Common myeloid progenitor, CD34-positive (primary cell): Measurements from ENCODE around the gene PFAS. TPM values are rescaled to one million over a fixed set of nuclear protein-coding genes. Genes with fewer than 3 reads are reported as not detected.

Experiments used
- CTCF ChIA-PET: fragments of 350-600 bp; sonication (Branson Sonifier 250); formaldehyde crosslinking; loops from one replicate; lab custom pipeline; 2021; ENCODE audit warnings: antibody characterized with exemption; lab: Charles Lee
- POLR2A ChIA-PET: fragments of 350-600 bp; sonication (Branson Sonifier 250); formaldehyde crosslinking; loops from one replicate; lab custom pipeline; 2021; ENCODE audit warnings: antibody characterized with exemption; lab: Charles Lee
- DNase-seq, 3 donors: peaks; one replicate each; pipeline versions ENCODE4 v3.0.0 to v3.0.0-alpha.2; 2013
- H3K27ac ChIP-seq, 2 experiments: 1 replicate in 1 of 2; 2 replicates in 1 of 2; pipeline ENCODE4 v1.7.0; 2013; ENCODE audit warnings: inconsistent platforms in 2 of 2, low read length in 2 of 2, mild to moderate bottlenecking in 2 of 2, low read depth in 1 of 2, moderate library complexity in 1 of 2; ENCODE audit not compliant: severe bottlenecking in 2 of 2, insufficient read depth in 1 of 2, poor library complexity in 1 of 2
- H3K27me3 ChIP-seq, 5 experiments: replicated peaks in 2 of 5; 1 replicate in 3 of 5; 2 replicates in 2 of 5; pipeline versions ENCODE4 v1.6.1 to v1.7.0; 2013; ENCODE audit warnings: low read length in 4 of 5, mild to moderate bottlenecking in 2 of 5, moderate library complexity in 2 of 5, inconsistent platforms in 1 of 5; ENCODE audit not compliant: insufficient read depth in 5 of 5, control insufficient read depth in 4 of 5
- H3K36me3 ChIP-seq, 4 experiments: 1 replicate in 2 of 4; 2 replicates in 2 of 4; pipeline versions ENCODE4 v1.6.1 to v1.7.0; 2013; ENCODE audit warnings: low read length in 3 of 4, control low read depth in 1 of 4, mild to moderate bottlenecking in 1 of 4; ENCODE audit not compliant: control insufficient read depth in 4 of 4, insufficient read depth in 4 of 4
- H3K4me1 ChIP-seq, 4 experiments: 1 replicate in 3 of 4; 2 replicates in 1 of 4; pipeline versions ENCODE4 v1.6.1 to v1.7.1; 2013; ENCODE audit warnings: low read length in 3 of 4, mild to moderate bottlenecking in 3 of 4, control low read depth in 1 of 4, inconsistent platforms in 1 of 4, moderate library complexity in 1 of 4; ENCODE audit not compliant: control insufficient read depth in 4 of 4, insufficient read depth in 4 of 4; ENCODE audit errors: control extremely low read depth in 1 of 4
- H3K4me3 ChIP-seq, 7 experiments: 1 replicate in 4 of 7; 2 replicates in 3 of 7; pipeline versions ENCODE4 v1.5.1 to v1.7.0; 2013; ENCODE audit warnings: mild to moderate bottlenecking in 7 of 7, low read length in 6 of 7, moderate library complexity in 6 of 7, inconsistent platforms in 2 of 7, low read depth in 2 of 7, control low read depth in 1 of 7; ENCODE audit not compliant: insufficient read depth in 4 of 7, control insufficient read depth in 1 of 7; ENCODE audit errors: extremely low read depth in 1 of 7
- H3K9me3 ChIP-seq, 5 experiments: 1 replicate in 4 of 5; 2 replicates in 1 of 5; pipeline versions ENCODE4 v1.6.1 to v1.7.1; 2013; ENCODE audit warnings: low read length in 4 of 5, mild to moderate bottlenecking in 2 of 5, inconsistent platforms in 1 of 5, low read depth in 1 of 5, moderate library complexity in 1 of 5; ENCODE audit not compliant: control insufficient read depth in 4 of 5, insufficient read depth in 2 of 5; ENCODE audit errors: control extremely low read depth in 1 of 5
- WGBS: methylation state at CpG from one replicate; pipeline ENCODE4 v1.1.5; 2013; ENCODE audit not compliant: insufficient coverage; 5-methylcytosine and 5-hydroxymethylcytosine counted together
- polyA plus RNA-seq: library from polyadenylated mRNA; unstranded; fragments of 120-200 nt; gene quantifications from one replicate; pipeline ENCODE4 v1.2.1, GENCODE V29; 2013

PFAS gene, protein sequence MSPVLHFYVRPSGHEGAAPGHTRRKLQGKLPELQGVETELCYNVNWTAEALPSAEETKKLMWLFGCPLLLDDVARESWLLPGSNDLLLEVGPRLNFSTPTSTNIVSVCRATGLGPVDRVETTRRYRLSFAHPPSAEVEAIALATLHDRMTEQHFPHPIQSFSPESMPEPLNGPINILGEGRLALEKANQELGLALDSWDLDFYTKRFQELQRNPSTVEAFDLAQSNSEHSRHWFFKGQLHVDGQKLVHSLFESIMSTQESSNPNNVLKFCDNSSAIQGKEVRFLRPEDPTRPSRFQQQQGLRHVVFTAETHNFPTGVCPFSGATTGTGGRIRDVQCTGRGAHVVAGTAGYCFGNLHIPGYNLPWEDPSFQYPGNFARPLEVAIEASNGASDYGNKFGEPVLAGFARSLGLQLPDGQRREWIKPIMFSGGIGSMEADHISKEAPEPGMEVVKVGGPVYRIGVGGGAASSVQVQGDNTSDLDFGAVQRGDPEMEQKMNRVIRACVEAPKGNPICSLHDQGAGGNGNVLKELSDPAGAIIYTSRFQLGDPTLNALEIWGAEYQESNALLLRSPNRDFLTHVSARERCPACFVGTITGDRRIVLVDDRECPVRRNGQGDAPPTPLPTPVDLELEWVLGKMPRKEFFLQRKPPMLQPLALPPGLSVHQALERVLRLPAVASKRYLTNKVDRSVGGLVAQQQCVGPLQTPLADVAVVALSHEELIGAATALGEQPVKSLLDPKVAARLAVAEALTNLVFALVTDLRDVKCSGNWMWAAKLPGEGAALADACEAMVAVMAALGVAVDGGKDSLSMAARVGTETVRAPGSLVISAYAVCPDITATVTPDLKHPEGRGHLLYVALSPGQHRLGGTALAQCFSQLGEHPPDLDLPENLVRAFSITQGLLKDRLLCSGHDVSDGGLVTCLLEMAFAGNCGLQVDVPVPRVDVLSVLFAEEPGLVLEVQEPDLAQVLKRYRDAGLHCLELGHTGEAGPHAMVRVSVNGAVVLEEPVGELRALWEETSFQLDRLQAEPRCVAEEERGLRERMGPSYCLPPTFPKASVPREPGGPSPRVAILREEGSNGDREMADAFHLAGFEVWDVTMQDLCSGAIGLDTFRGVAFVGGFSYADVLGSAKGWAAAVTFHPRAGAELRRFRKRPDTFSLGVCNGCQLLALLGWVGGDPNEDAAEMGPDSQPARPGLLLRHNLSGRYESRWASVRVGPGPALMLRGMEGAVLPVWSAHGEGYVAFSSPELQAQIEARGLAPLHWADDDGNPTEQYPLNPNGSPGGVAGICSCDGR (N-terminal part only)
- 22.6 TPM for polyA plus RNA-seq

DNA sequence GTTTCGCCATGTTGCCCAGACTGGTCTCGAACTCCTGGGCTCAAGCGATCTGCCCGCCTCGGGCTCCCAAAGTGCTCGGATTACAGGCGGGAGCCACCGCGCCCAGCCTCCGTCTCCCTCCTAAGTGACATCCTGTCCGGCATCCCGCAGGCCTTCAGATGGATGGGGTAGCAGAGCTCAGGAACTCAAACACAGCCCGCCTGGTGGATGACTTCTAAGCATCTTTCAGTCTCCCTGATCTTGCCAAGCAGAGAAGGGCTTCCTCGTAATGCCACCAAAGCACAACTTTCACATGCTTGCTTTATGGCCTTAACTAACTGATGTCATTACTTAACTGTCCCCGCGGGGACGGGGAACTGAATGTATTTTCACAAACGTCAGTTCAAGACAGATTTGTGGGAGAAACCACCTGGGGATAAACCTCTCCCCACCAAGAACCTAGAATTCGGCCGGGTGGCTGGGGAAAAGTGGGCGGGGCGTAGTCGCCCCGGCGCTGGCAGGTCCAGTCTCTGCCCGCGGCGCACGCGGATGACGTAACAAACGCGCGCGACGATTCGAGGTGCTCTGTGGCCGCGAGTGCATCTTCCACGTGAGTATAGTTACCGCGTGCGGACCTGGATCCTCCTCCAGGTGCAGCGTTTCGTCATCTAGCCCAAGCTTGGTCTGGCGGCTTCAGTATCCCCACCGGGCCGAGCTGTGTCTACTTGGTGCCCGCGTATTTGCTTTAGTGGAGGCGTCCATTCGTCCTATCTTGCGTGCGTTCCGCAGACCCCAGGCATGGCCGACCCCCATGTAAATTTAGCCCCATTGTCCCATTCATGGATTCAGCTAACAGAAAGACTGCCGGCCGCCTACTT, at the start of gene PFAS:
TSS of gene PFAS (plus strand) at position 539 of the 857 bp plus-strand sequence. CDS start 4,649 bp downstream, outside the sequence.
- peak; percentile 95 to 97 (median 97) for DNase-seq
- WGBS: under 1% methylated on average over 55 of the region's 58 CpGs
- Histone ChIP-seq H3K4me1 (peaks cover 8 to 26% (median 22%) of the 10 kb centered on the region in 4 experiments), H3K27ac (peak within 1 kb of the TSS; percentile 98), H3K36me3 (peaks cover 6 to 17% (median 8%) of the 10 kb centered on the region in 4 experiments), H3K9me3 (no peaks in the 10 kb centered on the region), H3K27me3 (no peaks in the 10 kb centered on the region), H3K4me3 (peak within 1 kb of the TSS; percentile 91 to 99 (median 95))
- ChIA-PET POLR2A (interaction anchor here (0.9 to 3.4 kb wide), 5 partner anchors 26 to 76 kb away, joined by 4 to 12 read pairs (median 7); partner anchors contain the start of gene SLC25A35), CTCF (interaction anchor here (1.1 to 6.8 kb wide), 4 partner anchors 11 to 52 kb away, joined by 4 to 55 read pairs (median 6); partner anchors contain the start of gene SLC25A35)

DNA sequence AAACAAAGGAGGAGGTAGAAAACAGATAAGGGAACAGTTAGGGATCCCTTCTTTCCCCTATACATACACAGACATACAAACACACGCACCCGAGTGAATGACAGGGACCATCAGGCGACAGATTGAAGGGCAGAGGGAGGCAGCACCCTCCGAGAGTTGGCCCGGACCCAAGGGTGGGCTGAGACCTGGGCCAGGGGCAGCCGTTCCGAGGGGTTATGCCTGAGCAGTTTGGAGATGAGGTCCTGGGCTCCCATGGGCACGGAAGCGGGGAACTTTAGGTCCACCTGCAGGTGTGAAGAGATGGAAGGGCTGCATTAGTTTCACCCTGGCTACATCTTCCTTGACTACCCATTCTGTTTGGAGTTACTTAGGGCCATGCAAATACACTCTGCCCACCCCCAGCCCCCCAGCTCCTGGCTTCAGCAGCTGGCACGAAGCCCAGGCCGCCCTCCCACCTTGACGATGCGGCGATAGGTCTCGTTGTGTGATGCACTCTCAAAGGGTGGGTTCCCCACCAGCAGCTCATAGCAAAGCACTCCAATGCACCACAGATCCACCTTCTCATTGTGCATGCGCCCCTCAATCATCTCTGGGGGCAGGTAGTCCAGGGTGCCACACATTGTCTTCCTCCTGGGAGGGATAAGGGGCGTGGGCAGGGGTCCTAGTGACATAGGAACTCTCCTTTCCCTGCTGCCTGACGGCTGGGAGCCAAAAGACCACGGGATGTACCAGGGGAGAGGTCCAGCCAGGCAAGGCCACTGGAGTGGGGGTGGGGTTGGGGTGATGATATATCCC, 44.1 kb upstream of the PFAS start:
- ChIA-PET POLR2A (no interaction called here), CTCF (interaction anchor here (0.6 to 1.5 kb wide), 2 partner anchors 10 to 17 kb away, joined by 3 read pairs; no protein-coding TSS in a partner anchor)
- Histone ChIP-seq H3K4me3 (no peak overlapping the region), H3K27ac (no peak overlapping the region), H3K9me3 (no peaks in the 10 kb centered on the region), H3K4me1 (peaks cover 0 to 18% (median 12%) of the 10 kb centered on the region in 4 experiments), H3K36me3 (peaks cover 0 to 40% (median 15%) of the 10 kb centered on the region in 4 experiments), H3K27me3 (no peaks in the 10 kb centered on the region)
- 82% methylated on average over 9 of the region's 19 CpGs for WGBS
- DNase-seq: no peak

DNA sequence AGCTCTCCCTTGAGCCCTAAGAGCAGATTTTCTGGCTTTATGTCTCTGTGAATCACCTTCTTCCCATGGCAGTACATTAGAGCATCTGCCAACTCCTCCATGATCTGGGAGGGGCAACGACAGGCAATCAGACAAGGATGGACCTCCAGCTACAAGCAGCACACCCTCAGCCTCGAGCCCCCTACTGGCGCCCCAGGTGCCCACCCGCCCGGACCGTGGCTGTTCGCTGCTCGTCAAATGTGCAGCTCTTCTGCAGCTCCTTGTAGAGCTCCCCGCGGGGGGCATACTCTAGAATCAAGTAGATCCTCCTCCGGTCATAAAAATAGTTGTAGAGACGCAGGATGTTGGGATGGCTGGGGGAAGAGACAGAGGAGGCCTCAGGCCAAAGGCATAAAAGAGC, 42.6 kb upstream of the PFAS start:
- WGBS: 93% methylated on average over 8 of the region's 12 CpGs
- H3K27me3 ChIP-seq: no peaks in the 10 kb centered on the region
- peaks cover 4 to 28% (median 19%) of the 10 kb centered on the region in 4 experiments for H3K4me1 ChIP-seq
- H3K4me3 ChIP-seq: no peak overlapping the region
- DNase-seq: no peak
- peaks cover 0 to 40% (median 15%) of the 10 kb centered on the region in 4 experiments for H3K36me3 ChIP-seq
- H3K9me3 ChIP-seq: no peaks in the 10 kb centered on the region
- POLR2A ChIA-PET: no interaction called here
- H3K27ac ChIP-seq: no peak overlapping the region
- CTCF ChIA-PET: interaction anchor here (0.7 to 2.1 kb wide), 6 partner anchors 15 to 19 kb away, joined by 3 to 5 read pairs (median 3); partner anchors contain the start of gene BORCS6

DNA sequence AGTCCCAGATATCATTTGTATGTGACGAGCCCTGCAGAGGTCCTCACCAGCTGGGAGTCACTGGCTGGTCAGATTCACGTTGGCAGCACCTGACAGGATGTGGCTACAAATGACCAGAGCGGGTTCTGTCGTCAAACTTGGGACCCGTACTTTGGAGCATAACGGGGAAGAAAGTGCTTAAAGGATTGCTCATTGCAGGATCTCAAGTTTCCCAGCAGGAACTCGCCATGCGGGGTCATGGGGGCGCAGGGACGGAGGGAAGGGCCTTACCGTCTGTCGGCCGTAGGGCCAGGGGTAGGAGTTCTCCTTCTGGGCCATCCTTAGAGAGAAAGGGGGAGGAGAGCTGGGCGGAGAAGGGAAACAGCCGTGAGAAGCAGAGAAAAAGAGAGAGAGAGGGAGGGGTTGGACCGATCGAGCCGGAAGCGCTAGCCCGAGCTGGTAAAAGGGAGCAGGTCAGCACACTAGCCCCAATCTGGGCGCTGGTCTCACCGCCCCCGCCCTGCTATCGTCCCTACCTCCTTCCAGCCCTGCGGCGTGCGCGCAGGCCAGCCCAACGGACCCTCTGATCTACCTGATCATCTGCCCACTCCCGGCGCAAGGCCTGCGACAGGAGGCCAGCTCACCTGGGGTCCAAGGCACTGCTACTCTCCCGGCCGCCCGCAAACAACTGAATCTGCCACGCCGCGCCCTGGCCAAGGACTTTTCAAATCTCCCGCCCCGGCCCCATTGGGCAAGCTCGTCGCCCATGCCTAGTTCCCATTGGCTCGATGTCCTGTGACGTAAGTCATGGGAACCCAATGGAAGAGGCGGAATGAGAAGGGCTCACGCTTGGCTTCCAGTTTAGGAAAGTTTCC, 39.0 kb upstream of the PFAS start, which contains the start of gene AURKB:
TSS of gene AURKB (minus strand) at position 669 of the 854 bp plus-strand sequence. CDS start at position 318, 351 bp downstream.
- Histone ChIP-seq H3K36me3 (peaks cover 0 to 27% (median 4%) of the 10 kb centered on the region in 4 experiments), H3K9me3 (no peaks in the 10 kb centered on the region), H3K27me3 (no peaks in the 10 kb centered on the region), H3K27ac (peak within 1 kb of the TSS; percentile 64 to 84), H3K4me3 (peak within 1 kb of the TSS; percentile 60 to 95 (median 86)), H3K4me1 (peaks cover 4 to 33% (median 19%) of the 10 kb centered on the region in 4 experiments)
- ChIA-PET POLR2A (interaction anchor here (0.7 to 1.3 kb wide), 4 partner anchors 11 to 38 kb away, joined by 3 to 5 read pairs (median 4); partner anchors contain the start of gene CTC1), CTCF (interaction anchor here (0.7 to 3.6 kb wide), 3 partner anchors 12 to 98 kb away, joined by 4 to 17 read pairs (median 17); no protein-coding TSS in a partner anchor)
- 2% methylated on average over 39 of the region's 46 CpGs for WGBS
- DNase-seq: peak; percentile 94 to 98 (median 96)
